HEK293T (cell line): ENCODE data around the gene MCOLN1.

ENCODE experiments used
- ARNT ChIP-seq: fragments of 450-650 bp; IDR thresholded peaks from 2 replicates; pipeline ENCODE4 v1.6.1; 2017; ENCODE audit warnings: mild to moderate bottlenecking
- BHLHE40 ChIP-seq: fragments of 450-650 bp; IDR thresholded peaks from 2 replicates; pipeline ENCODE4 v1.6.1; 2016; ENCODE audit warnings: mild to moderate bottlenecking, moderate library complexity, borderline replicate concordance
- FOXM1 ChIP-seq: fragments of 450-650 bp; IDR thresholded peaks from 2 replicates; pipeline ENCODE4 v1.6.1; 2017; ENCODE audit warnings: mild to moderate bottlenecking, borderline replicate concordance
- NFRKB ChIP-seq: fragments of 450-650 bp; IDR thresholded peaks from 2 replicates; pipeline ENCODE4 v1.6.1; 2016; ENCODE audit warnings: mild to moderate bottlenecking, moderate library complexity
- PKNOX1 ChIP-seq: fragments of 450-650 bp; IDR thresholded peaks from 2 replicates; pipeline ENCODE4 v1.6.1; 2016
- SP1 ChIP-seq: fragments of 450-650 bp; IDR thresholded peaks from 2 replicates; pipeline ENCODE4 v1.6.1; 2017

GRCh38 chr19:7480970-7481255 is 41.5 kb upstream of the MCOLN1 start:
- TF ChIP-seq ARNT (no peak), SP1 (no peak), NFRKB (no peak), PKNOX1 (no peak), FOXM1 (no peak), BHLHE40 (no peak)
